Measurements from ENCODE around the gene BAK1.

- TF ChIP-seq, protein P1, sequence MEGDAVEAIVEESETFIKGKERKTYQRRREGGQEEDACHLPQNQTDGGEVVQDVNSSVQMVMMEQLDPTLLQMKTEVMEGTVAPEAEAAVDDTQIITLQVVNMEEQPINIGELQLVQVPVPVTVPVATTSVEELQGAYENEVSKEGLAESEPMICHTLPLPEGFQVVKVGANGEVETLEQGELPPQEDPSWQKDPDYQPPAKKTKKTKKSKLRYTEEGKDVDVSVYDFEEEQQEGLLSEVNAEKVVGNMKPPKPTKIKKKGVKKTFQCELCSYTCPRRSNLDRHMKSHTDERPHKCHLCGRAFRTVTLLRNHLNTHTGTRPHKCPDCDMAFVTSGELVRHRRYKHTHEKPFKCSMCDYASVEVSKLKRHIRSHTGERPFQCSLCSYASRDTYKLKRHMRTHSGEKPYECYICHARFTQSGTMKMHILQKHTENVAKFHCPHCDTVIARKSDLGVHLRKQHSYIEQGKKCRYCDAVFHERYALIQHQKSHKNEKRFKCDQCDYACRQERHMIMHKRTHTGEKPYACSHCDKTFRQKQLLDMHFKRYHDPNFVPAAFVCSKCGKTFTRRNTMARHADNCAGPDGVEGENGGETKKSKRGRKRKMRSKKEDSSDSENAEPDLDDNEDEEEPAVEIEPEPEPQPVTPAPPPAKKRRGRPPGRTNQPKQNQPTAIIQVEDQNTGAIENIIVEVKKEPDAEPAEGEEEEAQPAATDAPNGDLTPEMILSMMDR (IDR thresholded peaks at IDR 0.05; ENCODE audit: low read depth, low read length): no peak
- TF ChIP-seq EZH2phosphoT487 (IDR thresholded peaks at IDR 0.05; ENCODE audit: low read depth): no peak
Measured at GRCh38 chr6:33576668-33577067, 3.4 kb downstream of the BAK1 start.
